ENCODE data around the gene RAB37.

DNA sequence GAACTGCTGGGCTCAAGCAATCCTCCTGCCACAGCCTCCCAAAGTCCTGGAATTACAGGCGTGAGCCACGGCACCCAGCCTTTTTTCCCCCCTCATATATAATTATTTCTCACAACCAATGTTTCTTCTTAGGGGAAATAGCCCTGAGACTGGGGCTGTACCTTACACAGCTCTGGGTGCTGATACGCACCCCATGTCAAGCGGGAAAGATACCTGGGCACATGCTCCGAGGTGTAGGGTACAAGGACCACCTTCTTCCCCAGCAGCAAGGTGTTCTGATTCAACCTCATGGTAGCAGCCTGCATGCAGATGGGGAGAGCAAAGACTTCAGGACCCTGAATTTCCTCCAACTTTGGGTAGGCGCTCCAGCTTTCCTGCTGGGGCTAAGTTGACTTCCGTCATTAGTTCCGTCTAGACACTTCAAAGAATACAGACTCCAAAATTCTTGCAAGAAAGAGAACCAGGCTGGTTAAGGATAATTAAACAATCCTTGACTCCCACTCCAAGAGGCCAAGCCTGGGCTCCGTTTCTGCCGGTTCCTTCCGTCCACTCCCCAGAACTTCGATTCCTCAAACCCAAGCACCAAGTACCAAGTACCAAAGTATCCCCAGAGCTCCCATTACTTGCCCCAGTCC is 38.5 kb downstream of the RAB37 start:
- TF ChIP-seq ZNF513 (CRISPR knock-in tag; conservative IDR thresholded peaks at IDR 0.05) (no peak), ZNF530 (CRISPR knock-in tag; IDR thresholded peaks at IDR 0.05; ENCODE audit: low read depth) (no peak), TFDP2 (CRISPR knock-in tag; IDR thresholded peaks at IDR 0.05) (no peak), ZNF207 (IDR thresholded peaks at IDR 0.05; ENCODE audit: borderline replicate concordance) (no peak), SNAI1 (CRISPR knock-in tag; IDR thresholded peaks at IDR 0.05; ENCODE audit: borderline replicate concordance) (no peak)
- TF ChIP-seq, protein P1, sequence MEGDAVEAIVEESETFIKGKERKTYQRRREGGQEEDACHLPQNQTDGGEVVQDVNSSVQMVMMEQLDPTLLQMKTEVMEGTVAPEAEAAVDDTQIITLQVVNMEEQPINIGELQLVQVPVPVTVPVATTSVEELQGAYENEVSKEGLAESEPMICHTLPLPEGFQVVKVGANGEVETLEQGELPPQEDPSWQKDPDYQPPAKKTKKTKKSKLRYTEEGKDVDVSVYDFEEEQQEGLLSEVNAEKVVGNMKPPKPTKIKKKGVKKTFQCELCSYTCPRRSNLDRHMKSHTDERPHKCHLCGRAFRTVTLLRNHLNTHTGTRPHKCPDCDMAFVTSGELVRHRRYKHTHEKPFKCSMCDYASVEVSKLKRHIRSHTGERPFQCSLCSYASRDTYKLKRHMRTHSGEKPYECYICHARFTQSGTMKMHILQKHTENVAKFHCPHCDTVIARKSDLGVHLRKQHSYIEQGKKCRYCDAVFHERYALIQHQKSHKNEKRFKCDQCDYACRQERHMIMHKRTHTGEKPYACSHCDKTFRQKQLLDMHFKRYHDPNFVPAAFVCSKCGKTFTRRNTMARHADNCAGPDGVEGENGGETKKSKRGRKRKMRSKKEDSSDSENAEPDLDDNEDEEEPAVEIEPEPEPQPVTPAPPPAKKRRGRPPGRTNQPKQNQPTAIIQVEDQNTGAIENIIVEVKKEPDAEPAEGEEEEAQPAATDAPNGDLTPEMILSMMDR (CRISPR knock-in tag; IDR thresholded peaks at IDR 0.05) = no peak

All from HepG2 (cell line).